Mesodermal cell (in vitro differentiated cells): ENCODE results near the gene FIZ1.

ENCODE experiments used
- H3K27ac ChIP-seq: 2 replicates; pipeline ENCODE4 v1.7.0; 2013; ENCODE audit warnings: mild to moderate bottlenecking, low read depth, low read length, moderate library complexity; ENCODE audit not compliant: severe bottlenecking
- H3K36me3 ChIP-seq: 2 replicates; pipeline ENCODE4 v1.7.1; 2013; ENCODE audit warnings: mild to moderate bottlenecking, low read length, moderate library complexity; ENCODE audit not compliant: control insufficient read depth, insufficient read depth
- H3K4me1 ChIP-seq: one replicate; pipeline ENCODE4 v1.7.1; 2013; ENCODE audit warnings: mild to moderate bottlenecking, low read length; ENCODE audit not compliant: insufficient read depth, control insufficient read depth, poor library complexity, severe bottlenecking
- H3K4me3 ChIP-seq: 2 replicates; pipeline ENCODE4 v1.7.0; 2013; ENCODE audit warnings: low read length, control low read depth, mild to moderate bottlenecking; ENCODE audit not compliant: insufficient read depth, poor library complexity, severe bottlenecking; ENCODE audit errors: extremely low read depth
- H3K9me3 ChIP-seq: 2 replicates; pipeline ENCODE4 v1.7.1; 2013; ENCODE audit warnings: mild to moderate bottlenecking, low read length, moderate library complexity; ENCODE audit not compliant: control insufficient read depth
- WGBS, 2 experiments: methylation state at CpG; one replicate each; pipeline ENCODE4 v1.1.5; 2013; ENCODE audit warnings: missing lambda C conversion rate in 2 of 2; ENCODE audit not compliant: insufficient coverage in 2 of 2; 5-methylcytosine and 5-hydroxymethylcytosine counted together

FIZ1 gene

GRCh38 chr19:55642153-55643002 lies 43.1 kb upstream of the FIZ1 start:
- peak overlapping the region; percentile 55 for H3K27ac ChIP-seq
- peak overlapping the region; percentile 91 for H3K4me3 ChIP-seq
- H3K4me1 ChIP-seq, result peaks cover 17% of the 10 kb centered on the region
- peaks cover 38% of the 10 kb centered on the region for H3K36me3 ChIP-seq
- 3% methylated on average over 49 to 55 of the region's 65 CpGs for WGBS, 2 experiments
- no peaks in the 10 kb centered on the region for H3K9me3 ChIP-seq

- WGBS, 2 experiments, result 0 to 2% methylated on average over 13 to 25 of the region's 25 CpGs
- H3K4me3 ChIP-seq, result peak overlapping the region; percentile 91
- H3K36me3 ChIP-seq, result peaks cover 36% of the 10 kb centered on the region
- peak overlapping the region; percentile 79 for H3K27ac ChIP-seq
- no peaks in the 10 kb centered on the region for H3K9me3 ChIP-seq
- peaks cover 12% of the 10 kb centered on the region for H3K4me1 ChIP-seq
These were observed 42.3 kb upstream of the FIZ1 start for GRCh38 chr19:55641426-55642152.

GRCh38 chr19:55640577-55641425 lies 41.5 kb upstream of the FIZ1 start, which contains the start of gene ZNF580:
TSS of gene ZNF580 (plus strand) at chr19:55641002. CDS start at chr19:55642509, 1,507 bp downstream.
- H3K4me1 ChIP-seq, result peaks cover 20% of the 10 kb centered on the region
- H3K27ac ChIP-seq, result peak within 1 kb of the TSS; percentile 79
- WGBS, 2 experiments, result 1 to 2% methylated on average over 48 to 70 of the region's 89 CpGs
- H3K4me3 ChIP-seq, result peak within 1 kb of the TSS; percentile 91
- no peaks in the 10 kb centered on the region for H3K9me3 ChIP-seq
- H3K36me3 ChIP-seq, result peaks cover 33% of the 10 kb centered on the region

- Histone ChIP-seq H3K4me3 (peak overlapping the region; percentile 91), H3K36me3 (peaks cover 26% of the 10 kb centered on the region), H3K27ac (peak overlapping the region; percentile 79), H3K4me1 (peaks cover 15% of the 10 kb centered on the region), H3K9me3 (no peaks in the 10 kb centered on the region)
- WGBS, 2 experiments, result 84 to 86% methylated on average over 34 to 38 of the region's 38 CpGs
These were observed 40.8 kb upstream of the FIZ1 start for GRCh38 chr19:55640043-55640576.

- H3K4me1 ChIP-seq, result peaks cover 10% of the 10 kb centered on the region
- WGBS, 2 experiments, result 93 to 100% methylated on average over 1 to 3 of the region's 6 CpGs
- H3K36me3 ChIP-seq, result peaks cover 19% of the 10 kb centered on the region
- H3K27ac ChIP-seq, result no peak overlapping the region
- H3K4me3 ChIP-seq, result no peak overlapping the region
- H3K9me3 ChIP-seq, result no peaks in the 10 kb centered on the region
These were observed 39.6 kb upstream of the FIZ1 start for GRCh38 chr19:55638864-55639359.

DNA sequence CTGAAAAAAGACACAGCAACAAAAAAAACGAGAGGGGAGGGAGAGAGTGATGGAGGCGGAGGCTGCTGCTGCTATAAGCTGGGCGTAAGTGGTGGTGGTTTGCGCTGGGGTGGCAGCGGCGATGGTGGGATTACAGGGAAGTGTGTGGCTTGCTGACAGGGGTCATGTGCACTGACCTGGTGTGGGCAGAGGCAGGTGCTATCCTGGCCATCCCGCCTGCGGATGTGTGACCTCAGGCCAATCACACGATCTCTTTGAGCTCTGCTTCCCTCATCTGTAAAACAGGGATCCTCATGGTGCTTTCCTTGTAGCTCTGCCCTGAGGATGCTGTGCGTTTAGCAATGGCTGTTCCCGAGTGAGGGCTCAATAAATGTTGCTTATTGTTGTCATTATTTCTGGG lies 38.2 kb upstream of the FIZ1 start:
- Histone ChIP-seq H3K4me1 (peaks cover 10% of the 10 kb centered on the region), H3K27ac (no peak overlapping the region), H3K9me3 (no peaks in the 10 kb centered on the region), H3K36me3 (peaks cover 19% of the 10 kb centered on the region), H3K4me3 (no peak overlapping the region)
- 80 to 86% methylated on average over 10 to 11 of the region's 11 CpGs for WGBS, 2 experiments

- H3K4me1 ChIP-seq, result peaks cover 10% of the 10 kb centered on the region
- no peak overlapping the region for H3K27ac ChIP-seq
- H3K9me3 ChIP-seq, result no peaks in the 10 kb centered on the region
- 86 to 100% methylated on average over 1 to 3 of the region's 4 CpGs for WGBS, 2 experiments
- H3K36me3 ChIP-seq, result peaks cover 19% of the 10 kb centered on the region
- no peak overlapping the region for H3K4me3 ChIP-seq
These were observed 37.4 kb upstream of the FIZ1 start for GRCh38 chr19:55636723-55637122.

DNA sequence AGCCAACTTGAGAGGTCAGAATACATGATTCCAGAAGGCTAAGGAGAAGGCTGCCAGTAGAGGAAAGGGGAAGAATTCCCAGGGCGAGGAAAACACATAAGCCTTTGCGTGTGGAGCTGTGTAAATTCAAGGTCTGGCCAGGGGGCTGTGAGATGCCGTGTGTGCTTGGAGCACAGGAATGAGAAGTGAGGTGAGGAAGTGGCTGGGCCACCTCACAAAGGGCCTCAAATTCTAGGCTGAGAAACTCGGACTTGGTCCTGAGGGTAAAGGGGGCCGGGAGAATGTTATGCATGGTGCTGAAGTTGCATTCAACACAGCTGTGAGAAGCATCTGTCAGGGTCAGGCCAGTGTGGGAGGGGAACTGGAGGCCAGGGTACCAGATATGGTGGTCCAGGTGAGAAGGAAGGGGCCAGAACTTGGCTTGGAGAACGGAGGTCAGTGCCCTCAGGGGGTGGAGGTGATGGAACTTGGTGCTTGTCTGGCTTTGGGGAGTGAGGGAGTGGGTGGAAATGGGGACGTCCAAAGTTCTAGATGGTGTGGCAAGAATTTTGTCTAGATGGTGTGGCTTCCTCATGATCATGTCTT lies 36.6 kb upstream of the FIZ1 start:
- Histone ChIP-seq H3K9me3 (no peaks in the 10 kb centered on the region), H3K36me3 (peaks cover 19% of the 10 kb centered on the region), H3K4me1 (peaks cover 10% of the 10 kb centered on the region), H3K4me3 (peak overlapping the region; percentile 93), H3K27ac (no peak overlapping the region)
- 85% methylated on average over 6 to 7 of the region's 7 CpGs for WGBS, 2 experiments

DNA sequence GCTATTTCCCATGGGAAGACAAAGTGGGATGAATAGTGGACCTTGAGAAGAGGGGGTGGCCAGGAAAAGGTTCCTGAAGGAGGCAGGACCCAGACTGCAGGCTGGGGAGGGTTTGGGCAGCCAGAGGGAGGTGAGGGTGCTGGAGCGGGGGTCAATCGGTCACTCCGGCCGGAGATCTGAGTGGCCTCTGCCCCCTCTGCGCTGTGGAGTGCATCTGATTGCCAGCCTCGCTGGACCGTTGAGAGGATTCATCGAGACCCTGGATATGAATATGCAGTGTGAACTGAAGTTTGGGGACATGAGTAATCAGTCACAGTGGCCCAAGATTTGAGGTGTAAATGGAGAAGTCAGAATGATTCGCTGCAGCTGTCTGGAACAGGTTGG lies 36.0 kb upstream of the FIZ1 start:
- H3K9me3 ChIP-seq, result no peaks in the 10 kb centered on the region
- 8% methylated on average over 6 to 9 of the region's 9 CpGs for WGBS, 2 experiments
- peaks cover 10% of the 10 kb centered on the region for H3K4me1 ChIP-seq
- H3K4me3 ChIP-seq, result peak overlapping the region; percentile 93
- peak overlapping the region; percentile 91 for H3K27ac ChIP-seq
- peaks cover 19% of the 10 kb centered on the region for H3K36me3 ChIP-seq

- H3K9me3 ChIP-seq, result no peaks in the 10 kb centered on the region
- no peak overlapping the region for H3K27ac ChIP-seq
- 97 to 98% methylated on average over 6 to 7 of the region's 8 CpGs for WGBS, 2 experiments
- peaks cover 19% of the 10 kb centered on the region for H3K36me3 ChIP-seq
- H3K4me3 ChIP-seq, result no peak overlapping the region
- H3K4me1 ChIP-seq, result peaks cover 10% of the 10 kb centered on the region
These were observed 34.5 kb upstream of the FIZ1 start for GRCh38 chr19:55633861-55634260.
